Measurements from ENCODE around the gene HIPK2. TPM values are rescaled to one million over a fixed set of nuclear protein-coding genes. Genes with fewer than 3 reads are reported as not detected.
"Not testable (repeated sequence)": the region's sequence is repeated elsewhere in the genome, so short reads cannot be mapped to it uniquely, and the experiment has no call there.

HIPK2 gene
- total RNA-seq, 1 experiment from 2014 or later: 30.7 TPM

DNA sequence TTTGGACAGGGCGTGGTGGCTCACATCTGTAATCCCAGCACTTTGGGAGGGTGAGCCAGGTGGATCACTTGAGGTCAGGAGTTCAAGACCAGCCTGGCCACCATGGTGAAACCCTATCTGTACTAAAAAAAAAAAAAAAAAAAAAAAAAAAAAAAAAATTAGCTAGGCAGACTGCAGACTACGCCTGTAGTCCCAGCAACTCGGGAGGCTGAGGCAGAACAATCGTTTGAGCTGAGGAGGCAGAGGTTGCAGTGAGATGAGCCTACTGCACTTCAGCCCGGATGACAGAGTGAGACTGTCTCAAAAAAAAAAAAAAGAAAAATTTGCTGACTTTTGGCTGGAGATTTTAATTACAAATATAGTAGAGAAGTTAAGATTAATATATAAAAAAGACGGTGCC, 104.0 kb downstream of the HIPK2 start:
- H3K36me3 ChIP-seq (ENCODE audit: insufficient read depth, low read length, poor library complexity, severe bottlenecking): no peaks in the 10 kb centered on the region
- no peak for TF ChIP-seq EZH2 (IDR thresholded peaks at IDR 0.05; ENCODE audit: borderline replicate concordance, low read depth, low read length, poor library complexity, severe bottlenecking)
- TF ChIP-seq, protein P1, sequence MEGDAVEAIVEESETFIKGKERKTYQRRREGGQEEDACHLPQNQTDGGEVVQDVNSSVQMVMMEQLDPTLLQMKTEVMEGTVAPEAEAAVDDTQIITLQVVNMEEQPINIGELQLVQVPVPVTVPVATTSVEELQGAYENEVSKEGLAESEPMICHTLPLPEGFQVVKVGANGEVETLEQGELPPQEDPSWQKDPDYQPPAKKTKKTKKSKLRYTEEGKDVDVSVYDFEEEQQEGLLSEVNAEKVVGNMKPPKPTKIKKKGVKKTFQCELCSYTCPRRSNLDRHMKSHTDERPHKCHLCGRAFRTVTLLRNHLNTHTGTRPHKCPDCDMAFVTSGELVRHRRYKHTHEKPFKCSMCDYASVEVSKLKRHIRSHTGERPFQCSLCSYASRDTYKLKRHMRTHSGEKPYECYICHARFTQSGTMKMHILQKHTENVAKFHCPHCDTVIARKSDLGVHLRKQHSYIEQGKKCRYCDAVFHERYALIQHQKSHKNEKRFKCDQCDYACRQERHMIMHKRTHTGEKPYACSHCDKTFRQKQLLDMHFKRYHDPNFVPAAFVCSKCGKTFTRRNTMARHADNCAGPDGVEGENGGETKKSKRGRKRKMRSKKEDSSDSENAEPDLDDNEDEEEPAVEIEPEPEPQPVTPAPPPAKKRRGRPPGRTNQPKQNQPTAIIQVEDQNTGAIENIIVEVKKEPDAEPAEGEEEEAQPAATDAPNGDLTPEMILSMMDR (conservative IDR thresholded peaks at IDR 0.05; ENCODE audit: low read depth, low read length): no peak
- DNase-seq (ENCODE audit: low spot score): no peak
- CTCF ChIA-PET: no interaction called here
- no peak overlapping the region for H3K4me3 ChIP-seq (ENCODE audit: low read depth, low read length, poor library complexity, severe bottlenecking)
- intact Hi-C loops (cut with micrococcal nuclease; ENCODE audit: unreplicated experiment): no loop called here
- H3K27me3 ChIP-seq (replicated peaks; ENCODE audit: insufficient read depth, low read depth, low read length, poor library complexity): no peaks in the 10 kb centered on the region
- POLR2A ChIA-PET (ENCODE audit: low non-redundant PET): interaction anchor here (0.6 kb wide), 1 partner anchor 21 kb away, joined by 4 read pairs; no protein-coding TSS in a partner anchor
- no TSS peak for BruUV-seq (replicated peaks)
- H3K27ac ChIP-seq (ENCODE audit: low read depth, low read length, poor library complexity, severe bottlenecking): no peak overlapping the region
- no peaks in the 10 kb centered on the region for H3K9me3 ChIP-seq (ENCODE audit: low read depth, low read length, poor library complexity, severe bottlenecking)
- H3K4me1 ChIP-seq (ENCODE audit: insufficient read depth, low read length, poor library complexity, severe bottlenecking): no peaks in the 10 kb centered on the region

DNA sequence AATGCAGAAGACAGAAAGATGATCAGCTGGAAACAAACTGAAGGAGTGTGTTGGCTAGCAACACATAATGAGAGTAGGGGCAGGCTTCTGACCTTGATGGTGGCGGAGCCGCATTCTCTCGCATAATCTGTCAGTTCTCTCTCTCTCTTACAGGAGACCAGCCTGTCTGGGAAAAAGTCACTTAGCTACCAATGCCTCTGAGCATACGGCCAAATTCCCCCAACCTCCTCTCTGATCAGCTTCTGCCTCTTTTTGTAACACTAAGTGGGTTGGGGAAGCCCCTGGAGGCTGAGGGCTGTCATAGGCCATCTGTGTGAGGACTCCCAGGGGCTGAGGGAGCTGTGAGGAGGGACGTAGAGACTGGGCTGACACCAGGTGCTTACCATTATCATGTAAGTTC, 104.6 kb downstream of the HIPK2 start:
- DNase-seq (ENCODE audit: low spot score): no peak
- intact Hi-C loops (cut with micrococcal nuclease; ENCODE audit: unreplicated experiment): no loop called here
- ChIA-PET POLR2A (ENCODE audit: low non-redundant PET) (no interaction called here), CTCF (no interaction called here)
- no peak overlapping the region for H3K27ac ChIP-seq (ENCODE audit: low read depth, low read length, poor library complexity, severe bottlenecking)
- TF ChIP-seq, protein P1 (conservative IDR thresholded peaks at IDR 0.05; ENCODE audit: low read depth, low read length): no peak
- no peak for TF ChIP-seq EZH2 (IDR thresholded peaks at IDR 0.05; ENCODE audit: borderline replicate concordance, low read depth, low read length, poor library complexity, severe bottlenecking)
- no peaks in the 10 kb centered on the region for H3K4me1 ChIP-seq (ENCODE audit: insufficient read depth, low read length, poor library complexity, severe bottlenecking)
- no peaks in the 10 kb centered on the region for H3K36me3 ChIP-seq (ENCODE audit: insufficient read depth, low read length, poor library complexity, severe bottlenecking)
- H3K9me3 ChIP-seq (ENCODE audit: low read depth, low read length, poor library complexity, severe bottlenecking): no peaks in the 10 kb centered on the region
- no peaks in the 10 kb centered on the region for H3K27me3 ChIP-seq (replicated peaks; ENCODE audit: insufficient read depth, low read depth, low read length, poor library complexity)
- no peak overlapping the region for H3K4me3 ChIP-seq (ENCODE audit: low read depth, low read length, poor library complexity, severe bottlenecking)
- no TSS peak for BruUV-seq (replicated peaks)

DNA sequence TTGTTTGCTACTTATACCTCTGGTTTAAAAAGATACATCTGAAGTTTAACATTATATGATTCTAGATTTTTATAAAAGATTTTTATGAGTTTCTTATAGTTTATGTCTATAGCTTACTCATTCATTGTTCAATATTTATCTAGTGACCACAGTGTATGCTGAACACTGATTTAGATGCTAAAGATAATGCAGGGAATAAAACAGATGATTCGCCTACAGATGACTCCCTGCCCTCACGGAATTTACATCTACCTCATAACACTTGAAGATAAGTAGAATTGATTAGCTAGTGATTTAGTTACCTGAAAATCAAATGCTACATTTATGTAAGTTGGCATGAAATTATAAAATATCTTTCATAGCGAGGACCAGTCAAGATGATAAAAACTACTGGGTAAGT, 105.8 kb downstream of the HIPK2 start:
- intact Hi-C loops (cut with micrococcal nuclease; ENCODE audit: unreplicated experiment): no loop called here
- ChIA-PET CTCF (no interaction called here), POLR2A (ENCODE audit: low non-redundant PET) (no interaction called here)
- Histone ChIP-seq H3K27me3 (replicated peaks; ENCODE audit: insufficient read depth, low read depth, low read length, poor library complexity) (no peaks in the 10 kb centered on the region), H3K4me1 (ENCODE audit: insufficient read depth, low read length, poor library complexity, severe bottlenecking) (no peaks in the 10 kb centered on the region), H3K9me3 (ENCODE audit: low read depth, low read length, poor library complexity, severe bottlenecking) (no peaks in the 10 kb centered on the region), H3K36me3 (ENCODE audit: insufficient read depth, low read length, poor library complexity, severe bottlenecking) (no peaks in the 10 kb centered on the region), H3K4me3 (ENCODE audit: low read depth, low read length, poor library complexity, severe bottlenecking) (no peak overlapping the region), H3K27ac (ENCODE audit: low read depth, low read length, poor library complexity, severe bottlenecking) (no peak overlapping the region)
- BruUV-seq (replicated peaks): no TSS peak
- DNase-seq (ENCODE audit: low spot score): no peak
- TF ChIP-seq EZH2 (IDR thresholded peaks at IDR 0.05; ENCODE audit: borderline replicate concordance, low read depth, low read length, poor library complexity, severe bottlenecking): no peak
- TF ChIP-seq, protein P1 (conservative IDR thresholded peaks at IDR 0.05; ENCODE audit: low read depth, low read length): no peak

DNA sequence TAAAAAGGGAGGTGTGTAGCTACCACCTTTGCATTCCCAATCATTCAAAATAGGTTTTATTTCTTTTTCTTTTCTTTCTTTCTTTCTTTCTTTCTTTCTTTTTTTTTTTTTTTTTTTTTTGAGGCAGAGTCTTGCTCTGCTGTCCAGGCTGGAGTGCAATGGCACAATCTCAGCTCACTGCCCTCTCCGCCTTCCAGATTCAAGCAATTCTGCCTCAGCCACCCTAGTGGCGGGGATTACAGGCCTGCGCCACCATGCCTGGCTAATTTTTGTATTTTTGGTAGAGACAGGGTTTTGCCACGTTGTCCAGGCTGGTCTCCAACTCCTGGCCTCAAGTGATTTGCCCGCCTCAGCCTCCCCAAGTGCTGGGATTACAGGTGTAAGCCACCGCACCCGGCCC, 107.1 kb downstream of the HIPK2 start:
- H3K27me3 ChIP-seq (replicated peaks; ENCODE audit: insufficient read depth, low read depth, low read length, poor library complexity); H3K27ac ChIP-seq (ENCODE audit: low read depth, low read length, poor library complexity, severe bottlenecking); DNase-seq (ENCODE audit: low spot score); intact Hi-C loops (cut with micrococcal nuclease; ENCODE audit: unreplicated experiment); H3K36me3 ChIP-seq (ENCODE audit: insufficient read depth, low read length, poor library complexity, severe bottlenecking); CTCF ChIA-PET; H3K9me3 ChIP-seq (ENCODE audit: low read depth, low read length, poor library complexity, severe bottlenecking); POLR2A ChIA-PET (ENCODE audit: low non-redundant PET); BruUV-seq (replicated peaks); H3K4me3 ChIP-seq (ENCODE audit: low read depth, low read length, poor library complexity, severe bottlenecking); H3K4me1 ChIP-seq (ENCODE audit: insufficient read depth, low read length, poor library complexity, severe bottlenecking): not testable (repeated sequence)
